Measurements from ENCODE around the gene DUSP3.

DUSP3 gene

DNA sequence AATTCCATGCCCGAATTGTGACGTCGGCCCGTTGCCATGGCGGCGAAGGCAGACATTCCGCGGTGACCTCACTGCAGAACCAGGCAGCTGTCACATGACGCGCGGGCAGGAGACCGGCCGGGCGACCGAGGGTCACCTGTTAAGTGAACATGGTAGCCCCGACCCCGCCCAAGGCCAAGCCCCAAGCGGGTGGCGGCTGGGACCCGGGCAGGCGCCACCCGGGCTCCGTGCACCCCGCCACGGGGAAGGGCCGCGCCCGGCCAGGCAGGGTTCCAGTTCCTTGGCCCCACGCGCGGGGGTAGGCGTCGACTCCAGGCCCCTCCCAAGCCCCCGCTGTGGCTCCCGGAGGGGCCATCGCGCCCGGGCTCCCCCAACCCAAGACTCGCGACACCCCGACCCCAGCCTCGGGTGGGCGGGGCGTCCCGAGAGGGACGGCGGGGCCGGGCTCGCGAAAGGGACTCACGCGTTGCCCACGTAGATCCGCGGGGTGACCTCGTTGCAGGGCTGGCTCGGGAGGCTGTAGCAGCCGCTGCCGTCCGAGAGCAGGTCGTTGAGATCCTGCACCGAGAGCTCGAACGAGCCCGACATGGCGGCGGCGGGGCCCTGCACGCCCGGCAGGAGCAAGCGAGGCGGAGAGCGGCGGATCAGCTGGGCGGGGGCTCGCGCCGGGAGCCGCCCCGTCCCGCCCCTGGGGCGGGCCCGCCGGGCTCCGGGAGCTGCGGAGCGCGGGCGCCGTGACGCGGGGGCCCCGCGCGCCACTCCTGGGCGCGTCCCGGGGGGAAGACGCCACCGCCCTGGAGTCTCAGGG is at the start of gene DUSP3:
DUSP3 (minus strand) TSS at position 641 of the 808 bp plus-strand sequence; CDS start at position 588, 53 bp downstream.
- peak; percentile 94 for ATAC-seq

DNA sequence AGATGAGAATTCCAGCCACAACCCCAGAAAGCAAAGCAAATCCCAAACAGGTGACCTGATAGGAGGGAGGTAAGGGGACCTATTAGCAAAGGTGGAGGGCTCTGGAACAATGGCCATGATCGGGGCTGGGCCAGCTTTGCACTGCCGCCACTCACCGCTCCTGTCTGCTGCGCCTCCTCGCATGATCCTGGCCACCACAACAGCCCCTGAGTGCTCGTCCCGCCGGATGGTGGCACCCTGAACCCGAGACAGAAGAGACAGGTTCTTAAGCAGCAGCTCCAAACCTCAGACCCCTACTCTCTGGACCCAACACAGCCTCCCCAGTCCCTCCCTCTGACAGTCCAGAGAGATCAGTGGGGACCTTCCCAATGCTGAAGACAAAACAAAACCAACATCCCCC is 48.8 kb upstream of the DUSP3 start:
- no peak for ATAC-seq
- DNase-seq, result no peak

More for the DNA sequence above, at the start of gene DUSP3:
- peak; percentile 81 for DNase-seq

DNA sequence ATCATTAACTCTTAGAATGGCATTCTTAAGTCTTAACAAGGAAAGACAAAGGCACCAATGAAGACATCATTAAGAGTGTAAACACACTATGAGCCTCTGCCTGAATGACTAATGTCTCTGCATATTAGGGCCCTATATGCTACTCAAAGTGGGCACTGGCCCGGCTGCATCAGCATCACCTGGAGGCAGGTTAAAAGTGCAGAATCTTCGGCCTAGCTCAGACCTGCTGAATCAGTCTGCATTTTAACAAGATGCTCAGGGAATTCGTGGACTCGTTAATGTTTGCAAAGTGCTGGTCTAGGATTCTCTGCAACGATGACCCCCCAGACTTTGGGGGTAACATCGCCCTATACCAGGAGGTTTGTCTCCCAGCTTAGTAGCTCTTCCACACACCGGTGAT is 47.4 kb upstream of the DUSP3 start:
- DNase-seq (no peak), ATAC-seq (no peak)

DNA sequence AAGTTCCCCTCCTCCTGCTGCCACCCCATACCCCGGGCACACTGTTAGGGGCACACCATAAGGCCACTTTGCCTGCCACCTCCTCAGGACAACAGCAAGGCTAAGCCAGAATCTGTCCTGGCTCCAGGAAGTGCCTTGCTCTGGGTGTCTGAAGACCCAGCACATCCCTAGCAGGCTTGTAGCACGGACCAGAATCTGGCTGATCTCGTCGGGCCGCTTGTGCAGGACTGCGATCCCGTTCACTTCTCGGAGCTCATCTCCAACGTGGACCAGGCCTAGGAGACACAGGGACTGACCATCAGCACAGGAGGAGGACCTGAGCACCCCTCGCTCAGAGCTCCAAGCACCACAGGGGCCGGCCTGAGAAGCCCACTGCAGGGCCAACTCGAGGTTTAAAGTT is 46.8 kb upstream of the DUSP3 start:
- DNase-seq (no peak), ATAC-seq (no peak)

DNA sequence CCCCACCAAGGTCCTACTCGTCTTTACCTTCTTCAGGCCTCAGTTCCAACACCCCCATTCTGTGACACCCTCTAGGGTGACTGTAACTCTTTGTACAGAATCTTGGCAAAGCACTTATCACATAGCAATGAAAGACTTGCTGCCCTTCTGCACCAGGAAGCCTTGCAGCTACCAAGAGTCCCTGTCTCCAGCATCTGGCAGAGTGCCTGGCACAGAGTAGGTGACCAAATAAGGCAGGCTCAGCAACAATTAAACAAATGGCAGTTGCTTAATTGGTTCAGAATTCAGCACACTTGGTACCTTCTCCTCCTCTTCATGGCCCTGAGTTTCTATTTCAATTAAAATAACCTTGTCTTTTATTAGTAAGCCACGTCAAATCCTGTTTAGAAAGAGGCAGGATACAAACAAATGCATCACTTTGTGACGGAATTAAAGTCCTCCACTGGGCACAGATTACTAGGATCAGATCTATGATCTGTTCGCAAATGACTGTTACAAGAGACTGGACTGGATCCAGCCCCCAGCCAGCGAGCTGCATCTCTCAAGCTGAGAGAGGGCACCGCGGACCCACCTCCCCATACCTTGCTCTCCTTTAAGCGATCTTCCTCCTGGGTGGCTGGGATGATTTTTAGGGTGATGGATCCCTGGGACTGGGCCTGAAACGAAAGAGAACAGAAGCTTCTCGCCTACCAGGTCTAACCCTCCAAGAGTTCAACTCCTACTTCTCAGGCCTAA is 44.7 kb upstream of the DUSP3 start:
- no peak for ATAC-seq
- DNase-seq, result no peak

DNA sequence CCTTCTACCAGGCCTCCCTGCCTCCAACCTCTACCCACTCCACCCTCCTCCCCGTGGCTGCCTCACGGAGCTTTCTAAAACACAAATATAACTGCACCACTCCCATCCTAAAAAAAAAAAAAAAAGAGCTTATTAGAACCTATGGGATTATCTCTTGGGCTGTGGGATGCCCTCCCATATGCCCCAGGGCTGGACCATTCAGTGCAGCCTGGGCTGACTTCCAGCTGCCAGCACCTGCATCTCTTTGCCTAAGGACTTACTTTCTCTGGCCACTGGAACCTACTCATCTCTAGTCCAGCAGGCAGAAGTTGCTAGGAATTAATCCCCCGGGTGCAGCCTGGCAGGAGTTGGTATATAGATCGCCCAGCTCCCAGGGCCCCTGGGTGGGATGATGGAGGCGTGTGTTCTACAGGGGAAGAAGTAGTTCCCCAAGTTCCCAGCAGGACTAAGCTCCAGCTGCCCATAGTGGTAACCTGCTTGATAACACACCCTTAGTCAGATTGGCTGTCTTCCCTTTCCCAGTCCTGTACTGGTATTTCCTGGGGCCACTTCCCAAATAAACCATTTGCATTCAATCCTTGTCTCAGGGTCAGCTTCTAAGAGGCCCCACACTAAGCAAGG is 43.9 kb upstream of the DUSP3 start:
- no peak for DNase-seq
- no peak for ATAC-seq

DNA sequence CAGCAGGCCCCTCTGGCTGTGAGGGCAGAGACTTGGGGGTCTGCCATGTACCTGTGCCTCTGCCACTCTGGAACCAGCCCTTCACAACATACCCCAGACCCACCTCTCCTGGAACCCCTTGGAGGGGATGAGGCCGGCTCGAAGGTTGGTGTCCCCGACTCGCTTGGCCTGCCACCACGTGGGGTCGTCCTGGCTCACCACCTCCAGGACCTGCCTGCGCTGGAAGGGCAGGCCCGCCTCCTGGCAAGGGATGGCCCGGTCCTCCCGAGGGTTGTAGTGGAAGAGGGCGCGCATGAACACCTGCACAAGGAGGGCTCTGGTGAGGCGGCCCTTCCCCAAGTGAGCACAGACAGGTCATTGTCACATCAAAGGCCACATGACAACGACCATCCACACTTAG is 42.0 kb upstream of the DUSP3 start:
- ATAC-seq, result no peak
- DNase-seq, result no peak

DNA sequence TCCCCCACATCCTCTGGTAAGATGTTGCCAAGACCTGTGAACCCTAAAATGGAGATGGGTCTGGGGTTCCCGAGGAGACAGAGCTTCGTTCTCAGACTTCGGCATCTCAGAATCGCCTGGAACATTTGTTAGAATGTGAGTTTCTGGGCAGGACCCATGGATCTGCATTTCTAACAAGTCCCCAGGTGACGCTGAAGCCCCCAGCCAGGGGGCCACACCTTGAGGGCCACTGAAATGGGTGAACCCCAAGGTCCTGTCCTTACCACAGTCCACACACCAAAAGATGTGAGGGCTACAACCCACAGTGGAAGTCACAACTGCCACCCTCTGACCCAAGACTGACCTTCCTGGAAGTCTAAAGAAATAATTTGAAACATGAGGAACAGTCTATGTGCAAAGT is 40.2 kb upstream of the DUSP3 start:
- ATAC-seq (no peak), DNase-seq (no peak)

DNA sequence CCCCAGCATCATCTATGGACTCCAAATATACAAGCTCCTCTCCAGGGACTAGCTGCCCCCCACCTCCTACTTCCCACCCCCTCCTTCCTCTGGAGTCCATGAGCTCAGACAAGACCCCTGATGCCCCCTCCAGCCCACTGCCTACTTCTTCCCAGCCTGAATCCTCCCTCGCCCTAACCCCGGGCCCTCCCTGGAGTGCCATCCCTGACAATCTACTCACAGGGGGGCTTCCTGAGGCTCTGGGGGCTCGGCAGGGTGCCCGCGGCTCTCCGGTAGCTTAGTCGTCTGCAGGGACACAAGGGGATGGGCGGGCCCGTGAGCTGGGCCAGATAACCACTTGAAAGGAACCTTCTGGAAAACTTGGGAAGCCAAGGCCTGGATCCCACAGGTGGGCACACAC is 39.0 kb upstream of the DUSP3 start:
- no peak for DNase-seq
- ATAC-seq, result no peak

DNA sequence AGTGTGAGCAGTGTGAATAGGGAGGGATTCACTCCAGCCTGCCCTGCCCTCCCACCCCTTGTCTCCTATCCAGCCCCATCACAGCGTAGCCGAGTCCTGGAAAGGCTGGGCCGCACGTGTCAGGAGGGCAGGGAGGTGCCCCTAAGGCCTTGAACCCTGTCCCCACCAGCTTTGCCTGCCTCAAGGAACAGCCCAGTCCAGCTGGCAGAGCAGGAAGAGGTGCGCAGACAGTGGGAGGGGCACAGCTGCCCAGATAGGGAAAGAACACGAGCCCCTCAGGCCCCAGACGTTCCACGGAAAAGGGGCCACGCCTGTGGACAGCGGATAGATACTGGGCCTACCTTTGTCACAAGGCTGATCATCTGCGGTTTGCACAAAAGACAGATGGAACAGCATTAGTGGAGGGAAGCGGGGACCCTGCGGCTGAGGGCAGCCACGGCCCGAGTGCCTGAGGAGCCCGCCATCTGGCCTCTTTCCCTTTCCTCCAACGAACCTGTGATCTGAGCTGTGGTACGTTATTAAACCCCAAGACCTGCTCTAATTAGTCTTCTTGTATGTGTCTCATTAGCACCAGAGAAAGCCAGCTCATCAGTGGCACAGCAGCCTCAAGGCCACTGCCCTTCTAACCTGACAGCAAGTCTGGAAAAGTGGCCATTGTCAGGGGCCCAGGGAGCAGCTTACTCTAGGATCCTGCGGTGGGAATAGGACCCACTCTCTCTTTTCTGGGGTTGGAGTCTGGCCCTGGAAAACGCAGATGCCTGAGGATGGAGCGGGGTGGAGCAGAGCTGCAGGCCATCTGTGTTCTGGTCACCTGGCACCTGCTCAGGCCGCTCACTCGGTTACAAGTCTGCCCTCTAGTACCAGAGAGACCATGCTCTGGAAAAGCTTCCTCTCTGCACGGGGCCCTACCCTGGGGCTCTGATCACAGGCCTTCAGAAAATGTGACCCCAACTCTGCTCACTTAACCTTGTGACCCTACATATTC is 37.9 kb upstream of the DUSP3 start:
- ATAC-seq, result no peak
- DNase-seq, result no peak

DNA sequence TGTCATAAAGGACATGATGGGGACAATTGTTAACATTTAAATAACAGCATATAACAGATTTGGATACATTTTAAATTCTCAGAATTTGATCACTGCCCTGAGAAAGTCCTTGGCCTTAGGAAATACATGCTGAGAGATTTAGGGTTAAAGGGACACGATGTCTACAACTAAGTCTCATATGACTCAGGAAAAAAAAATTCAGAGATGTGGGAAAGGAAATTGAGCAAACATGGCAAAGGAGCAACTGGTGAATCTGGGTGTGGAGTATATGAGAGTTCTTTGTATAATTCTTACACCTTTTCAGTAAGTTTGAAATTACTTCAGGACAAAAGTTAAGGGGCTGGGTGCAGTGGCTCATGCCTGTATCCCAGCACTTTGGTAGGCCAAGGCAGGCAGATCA is 35.9 kb upstream of the DUSP3 start:
- DNase-seq (no peak), ATAC-seq (no peak)

DNA sequence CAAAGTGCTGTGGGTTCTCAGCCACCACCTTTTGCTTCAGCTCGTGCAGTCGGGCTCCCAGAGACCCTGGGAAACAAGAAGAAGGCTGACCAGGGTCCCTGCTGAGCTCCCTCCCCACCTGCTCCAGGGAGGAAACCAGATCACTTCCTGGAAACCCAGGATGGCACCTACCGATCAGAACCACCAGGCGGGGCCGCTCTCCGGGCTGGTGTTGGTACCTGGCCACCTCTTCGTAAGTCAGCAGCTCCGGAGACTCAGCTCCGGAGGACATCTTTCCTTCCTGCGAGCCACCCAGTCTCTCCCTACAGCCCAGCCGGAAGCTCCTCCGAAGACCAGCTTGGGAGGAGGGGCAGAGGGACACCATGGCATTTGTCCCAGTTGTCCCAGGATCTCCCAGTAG is 35.2 kb upstream of the DUSP3 start:
- ATAC-seq, result no peak
- no peak for DNase-seq

DNA sequence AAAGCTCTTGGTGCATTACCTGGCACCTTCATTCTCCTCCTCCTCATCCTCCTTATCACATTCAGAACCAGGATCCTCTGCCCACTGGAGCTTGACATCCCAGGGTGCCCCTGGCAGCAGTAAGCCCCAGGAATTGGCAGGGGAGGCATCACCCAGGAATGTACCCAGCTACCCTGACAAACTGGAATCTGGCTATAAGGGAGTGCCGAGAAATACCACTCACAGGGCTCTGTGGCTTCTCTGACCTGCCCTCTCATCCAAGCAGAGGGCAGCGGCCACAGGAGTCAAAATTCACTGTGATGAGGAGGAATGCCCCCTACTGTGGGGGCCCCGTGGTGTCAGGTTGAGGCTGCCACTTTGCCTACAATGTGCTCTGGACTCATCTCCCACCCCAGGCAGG is 34.6 kb upstream of the DUSP3 start:
- DNase-seq (no peak), ATAC-seq (no peak)

DNA sequence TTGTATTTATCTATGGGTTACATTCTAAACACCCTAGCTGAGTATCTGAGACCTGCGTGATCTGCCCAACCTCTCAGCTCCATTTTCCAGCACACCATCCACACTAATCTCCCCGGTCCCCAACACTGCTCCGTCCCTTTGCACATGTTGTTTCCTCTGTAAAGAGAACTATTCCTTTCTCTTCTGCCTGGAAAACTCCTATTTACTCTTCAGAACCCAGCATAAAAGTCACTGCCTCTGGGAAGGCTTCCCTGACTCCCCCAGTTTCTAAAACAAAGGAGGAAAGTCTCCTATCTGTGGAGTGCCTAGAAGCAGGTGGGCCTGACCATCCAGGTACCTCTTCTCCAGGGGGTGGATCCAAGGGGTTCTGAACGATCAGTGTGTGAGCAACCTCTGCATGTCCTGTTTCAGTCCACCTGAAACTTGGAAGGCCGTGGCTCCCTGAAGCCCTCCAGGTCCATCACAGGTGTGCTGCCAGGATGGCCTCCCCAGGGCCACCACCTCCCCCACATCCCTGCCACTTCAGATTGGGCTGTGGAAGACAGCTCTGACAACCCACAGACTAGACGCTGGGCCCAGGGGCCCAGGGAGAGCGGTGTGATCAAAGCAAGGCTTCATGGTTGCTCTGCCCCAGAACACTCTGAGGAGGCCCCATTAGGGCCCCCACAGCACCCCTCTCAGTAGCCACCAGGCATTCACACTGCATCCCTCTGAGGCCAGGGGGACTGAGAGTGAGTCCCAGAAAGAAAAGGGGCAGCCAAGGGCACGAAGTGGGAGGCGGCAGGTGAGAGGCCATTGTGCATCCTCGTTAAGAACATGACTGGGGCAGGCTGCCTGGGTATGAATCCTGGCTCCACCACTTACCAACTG is 33.9 kb upstream of the DUSP3 start:
- no peak for ATAC-seq
- no peak for DNase-seq

DNA sequence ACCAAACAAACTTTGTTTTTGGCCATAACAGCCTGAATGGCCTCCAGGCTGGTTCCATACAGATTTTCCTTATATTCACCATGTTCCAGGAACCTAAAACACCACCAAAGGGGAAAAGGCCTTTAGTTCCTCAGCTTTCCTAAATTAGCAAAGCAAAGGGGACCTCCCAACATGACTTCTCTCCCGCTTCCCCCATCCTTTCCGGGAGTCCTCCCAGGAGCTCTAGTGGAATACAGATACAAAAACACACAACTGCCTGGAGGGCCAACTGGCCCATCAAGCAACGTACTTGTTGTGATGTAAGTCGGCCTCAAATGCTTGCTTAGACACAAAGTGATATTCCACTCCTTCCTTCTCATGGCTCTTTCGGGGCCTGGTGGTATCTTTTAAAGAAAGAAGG is 32.0 kb upstream of the DUSP3 start:
- no peak for DNase-seq
- no peak for ATAC-seq

DNA sequence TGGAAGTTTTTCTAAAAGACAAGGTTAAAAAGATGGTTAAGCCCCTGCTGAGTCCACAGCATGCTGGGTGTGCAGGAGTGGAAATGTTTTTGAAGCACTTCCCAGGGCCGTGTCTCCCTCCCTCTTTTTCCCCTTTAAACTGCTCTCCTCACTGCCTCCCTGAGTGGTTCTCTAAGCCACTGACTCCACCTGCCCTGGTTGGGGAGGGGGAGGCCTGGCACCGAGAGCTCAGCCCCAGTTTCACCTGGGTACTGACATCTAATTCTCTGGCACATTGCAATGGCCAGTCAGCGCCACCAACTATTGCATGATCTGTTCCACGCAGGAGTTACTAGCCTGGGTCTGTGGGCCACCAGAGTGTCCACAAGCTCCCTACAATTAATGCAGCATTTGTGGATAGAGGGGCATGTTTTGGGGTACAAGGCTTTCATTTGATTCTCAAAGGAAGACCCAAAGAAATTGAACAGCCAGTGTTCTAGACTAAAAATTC is 31.5 kb upstream of the DUSP3 start:
- no peak for DNase-seq
- ATAC-seq, result no peak

DNA sequence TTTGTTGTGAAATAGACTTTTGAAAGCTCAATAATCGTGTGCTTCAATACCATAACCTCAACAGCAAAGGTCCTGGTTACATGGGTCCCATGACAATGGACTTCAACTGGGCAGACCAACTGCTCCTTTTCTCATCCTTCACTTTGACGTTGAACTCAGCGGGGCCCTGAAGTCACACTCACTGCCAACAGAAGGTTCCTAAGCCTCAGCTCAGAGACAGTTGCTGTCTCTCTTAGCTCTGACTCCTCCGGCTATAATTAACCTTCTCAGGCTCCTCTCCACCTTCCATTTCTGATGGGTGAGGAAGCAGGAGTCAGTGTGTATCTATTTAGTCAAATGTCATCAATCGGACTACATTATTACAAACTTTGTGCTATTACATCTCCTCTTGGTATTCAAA is 30.3 kb upstream of the DUSP3 start:
- no peak for DNase-seq
- no peak for ATAC-seq

DNA sequence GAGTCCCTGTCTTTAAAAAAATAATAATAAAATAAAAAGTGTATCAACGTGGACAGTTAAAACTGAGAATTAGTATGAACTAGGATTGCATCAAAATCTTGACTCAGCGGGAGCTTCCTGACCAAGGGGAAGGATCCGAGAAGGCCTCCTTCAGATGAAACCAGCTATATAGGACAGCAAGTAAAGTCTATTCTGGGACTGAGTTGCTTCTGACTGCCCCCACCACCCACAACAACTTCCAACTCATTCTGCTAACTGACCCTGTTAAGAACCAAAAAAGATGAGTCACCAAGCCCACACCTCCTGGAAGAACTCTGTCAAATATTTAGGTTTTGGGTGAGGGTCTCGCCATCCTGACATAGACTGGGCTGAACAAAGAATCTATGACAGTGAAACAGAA is 29.3 kb upstream of the DUSP3 start:
- DNase-seq, result no peak

DNA sequence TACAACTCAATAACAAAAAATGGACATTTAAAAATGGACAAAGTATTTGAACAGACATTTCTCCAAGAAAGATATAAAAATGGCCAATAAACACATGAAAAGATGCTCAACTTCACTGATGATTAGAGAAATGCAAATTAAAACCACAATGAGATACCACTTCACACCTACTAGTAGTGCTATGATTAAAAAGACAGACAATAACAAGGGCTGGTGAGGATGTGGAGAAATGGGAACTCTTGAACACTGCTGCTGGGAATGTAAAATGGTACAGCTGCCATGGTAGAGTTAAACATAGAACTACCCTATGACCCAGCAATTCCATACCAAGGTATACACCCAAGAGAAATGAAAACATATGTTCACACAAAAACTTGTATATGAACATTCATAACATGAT is 26.3 kb upstream of the DUSP3 start:
- ATAC-seq, result no peak
- no peak for DNase-seq

More for the DNA sequence above, 29.3 kb upstream of the DUSP3 start:
- no peak for ATAC-seq

DNA sequence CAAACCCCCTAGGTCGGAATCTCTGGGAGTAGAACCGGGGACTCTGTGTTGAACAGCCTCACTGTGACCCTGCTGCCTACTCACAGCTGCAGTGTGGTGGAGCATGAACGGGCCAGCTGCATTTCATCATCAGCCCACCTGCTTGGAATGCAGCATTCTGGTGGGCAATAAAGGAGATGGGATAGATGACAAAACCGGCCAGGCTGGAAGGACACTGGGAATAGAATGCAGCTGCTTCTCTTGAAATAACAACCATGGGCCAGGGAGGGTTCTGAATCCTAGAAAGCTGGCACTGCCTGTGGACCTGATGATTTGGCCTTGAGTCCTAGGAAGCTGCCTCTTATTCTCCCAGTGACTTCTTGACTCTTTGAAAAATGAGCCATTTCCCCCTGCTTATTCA is 25.0 kb upstream of the DUSP3 start:
- ATAC-seq, result no peak
- no peak for DNase-seq

DNA sequence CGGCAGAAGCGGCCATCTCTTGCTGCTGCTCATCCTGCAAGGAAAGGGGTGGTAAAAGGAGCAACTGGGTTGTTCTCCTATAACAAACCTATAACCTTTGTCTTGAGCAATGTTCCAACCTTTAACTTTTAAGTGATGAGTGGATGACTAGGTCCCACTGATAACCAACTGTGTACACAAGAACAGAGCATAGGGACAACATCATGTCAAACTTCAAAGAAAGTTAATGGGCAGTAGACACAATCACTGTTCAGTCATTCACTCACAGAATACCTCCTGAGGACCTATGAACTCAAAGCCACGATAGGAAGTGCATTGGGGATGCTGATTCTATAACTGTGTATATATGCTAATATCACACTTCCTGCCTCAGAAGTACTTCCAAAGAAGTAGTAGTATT is 23.1 kb upstream of the DUSP3 start:
- no peak for ATAC-seq

More for the DNA sequence above, 23.1 kb upstream of the DUSP3 start:
- DNase-seq, result no peak
